HFF-Myc (cell line): ENCODE measurements around the gene ADH1A.

Source experiments
- DNase-seq: peaks from one replicate; pipeline ENCODE4 v3.0.0-alpha.2; 2011; ENCODE audit warnings: low read depth; ENCODE audit errors: extremely low read depth
- H3K4me3 ChIP-seq: replicated peaks from 2 replicates; pipeline ENCODE4 v1.5.1; 2011; ENCODE audit warnings: low read depth, mild to moderate bottlenecking, control low read depth, low read length
- TF ChIP-seq, protein P1 (sequence below): IDR thresholded peaks from 2 replicates; pipeline ENCODE4 v1.5.1; 2012; ENCODE audit warnings: mild to moderate bottlenecking, low read depth, low read length, control low read depth; ENCODE audit errors: missing control alignments

ADH1A gene

DNA sequence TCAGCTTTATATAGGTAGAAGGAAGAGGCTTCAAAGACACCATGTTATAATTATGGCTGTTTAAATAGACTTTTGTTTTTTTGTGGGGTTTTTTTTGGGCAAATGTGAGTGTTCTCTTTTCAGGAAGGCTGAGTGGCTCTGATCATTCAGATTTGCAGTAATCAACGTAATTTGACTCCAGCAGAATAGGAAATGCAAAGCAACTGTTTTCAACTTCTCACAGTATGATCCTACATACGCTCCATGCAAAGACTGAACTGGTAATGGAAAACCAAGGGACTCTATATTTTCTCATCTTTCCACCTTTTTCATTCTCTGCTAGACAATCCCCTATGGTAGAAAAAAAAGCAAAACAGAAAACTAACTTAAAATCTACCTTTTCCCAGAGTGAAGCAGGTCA is 19.6 kb upstream of the ADH1A start:
- H3K4me3 ChIP-seq: no peak overlapping the region
- DNase-seq: no peak
- TF ChIP-seq, protein P1, sequence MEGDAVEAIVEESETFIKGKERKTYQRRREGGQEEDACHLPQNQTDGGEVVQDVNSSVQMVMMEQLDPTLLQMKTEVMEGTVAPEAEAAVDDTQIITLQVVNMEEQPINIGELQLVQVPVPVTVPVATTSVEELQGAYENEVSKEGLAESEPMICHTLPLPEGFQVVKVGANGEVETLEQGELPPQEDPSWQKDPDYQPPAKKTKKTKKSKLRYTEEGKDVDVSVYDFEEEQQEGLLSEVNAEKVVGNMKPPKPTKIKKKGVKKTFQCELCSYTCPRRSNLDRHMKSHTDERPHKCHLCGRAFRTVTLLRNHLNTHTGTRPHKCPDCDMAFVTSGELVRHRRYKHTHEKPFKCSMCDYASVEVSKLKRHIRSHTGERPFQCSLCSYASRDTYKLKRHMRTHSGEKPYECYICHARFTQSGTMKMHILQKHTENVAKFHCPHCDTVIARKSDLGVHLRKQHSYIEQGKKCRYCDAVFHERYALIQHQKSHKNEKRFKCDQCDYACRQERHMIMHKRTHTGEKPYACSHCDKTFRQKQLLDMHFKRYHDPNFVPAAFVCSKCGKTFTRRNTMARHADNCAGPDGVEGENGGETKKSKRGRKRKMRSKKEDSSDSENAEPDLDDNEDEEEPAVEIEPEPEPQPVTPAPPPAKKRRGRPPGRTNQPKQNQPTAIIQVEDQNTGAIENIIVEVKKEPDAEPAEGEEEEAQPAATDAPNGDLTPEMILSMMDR: no peak

DNA sequence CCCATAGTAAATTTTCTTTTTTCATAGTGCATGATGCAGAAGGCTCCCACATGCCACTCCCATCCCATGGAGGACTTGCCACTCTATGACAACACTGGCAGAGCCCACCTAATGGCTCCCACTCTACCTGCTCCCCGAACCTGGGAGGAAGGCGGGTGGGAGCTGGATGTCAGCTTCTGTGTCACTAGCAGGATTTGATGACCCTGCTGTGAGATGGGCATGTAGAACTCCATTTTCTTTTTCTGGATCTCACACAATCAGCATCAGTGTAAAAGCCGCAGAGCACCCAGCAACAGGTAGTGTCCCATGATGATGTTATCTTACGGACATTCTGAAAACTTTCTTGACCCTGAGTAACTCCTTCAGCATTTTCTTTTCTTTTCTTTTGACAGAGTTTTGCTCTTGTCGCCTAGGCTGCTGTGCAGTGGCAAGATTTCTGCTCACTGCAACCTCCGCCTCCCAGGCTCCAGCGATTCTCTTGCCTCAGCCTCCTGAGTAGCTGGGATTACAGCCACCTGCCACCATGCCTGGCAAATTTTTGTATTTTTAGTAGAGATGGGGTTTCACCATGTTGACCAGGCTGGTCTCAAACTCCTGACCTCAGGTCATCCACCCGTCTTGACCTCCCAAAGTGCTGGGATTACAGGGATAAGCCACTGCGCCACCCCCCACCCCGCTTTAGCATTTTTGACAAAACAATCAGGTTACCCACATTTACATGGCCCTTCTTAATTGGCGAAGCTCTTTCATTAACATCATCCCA is 15.0 kb upstream of the ADH1A start:
- no peak overlapping the region for H3K4me3 ChIP-seq
- DNase-seq: no peak
- TF ChIP-seq, protein P1: no peak

DNA sequence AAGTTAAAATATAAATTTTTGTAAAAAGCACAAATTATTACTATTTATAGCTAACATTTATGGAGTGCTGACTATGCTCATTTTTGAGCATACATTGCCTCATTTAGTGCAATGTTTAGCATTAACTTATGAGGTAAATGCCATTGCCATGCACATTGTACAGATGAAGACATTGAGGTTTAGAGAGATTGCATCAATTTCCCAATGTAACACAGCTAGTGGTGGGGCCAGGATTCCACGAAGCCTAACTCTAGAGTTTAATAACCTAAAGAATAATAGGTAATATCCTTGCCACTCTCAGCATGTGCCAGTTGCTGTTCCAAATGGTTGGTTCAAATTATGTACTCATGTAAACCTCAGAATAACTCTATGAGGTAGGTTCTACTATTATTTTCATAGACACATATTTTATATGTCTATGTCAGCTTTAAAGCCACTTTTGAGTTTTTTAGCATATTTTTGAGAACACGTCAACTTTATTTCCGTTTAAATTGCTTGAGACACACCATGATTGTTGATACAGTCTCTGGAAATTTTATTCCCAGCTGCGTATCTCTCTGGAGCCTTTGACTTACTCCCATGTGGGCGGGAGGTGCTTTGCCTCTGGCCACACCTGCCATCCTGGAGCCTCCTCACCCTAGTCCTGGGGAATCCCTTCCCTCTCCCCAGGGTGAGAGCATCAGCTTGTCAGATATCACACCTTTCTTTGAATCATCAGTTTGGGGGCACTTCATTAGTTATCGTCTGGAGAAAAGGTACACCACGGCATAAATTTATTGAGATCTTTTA is 10.8 kb upstream of the ADH1A start:
- no peak overlapping the region for H3K4me3 ChIP-seq
- DNase-seq: no peak
- TF ChIP-seq, protein P1: no peak

DNA sequence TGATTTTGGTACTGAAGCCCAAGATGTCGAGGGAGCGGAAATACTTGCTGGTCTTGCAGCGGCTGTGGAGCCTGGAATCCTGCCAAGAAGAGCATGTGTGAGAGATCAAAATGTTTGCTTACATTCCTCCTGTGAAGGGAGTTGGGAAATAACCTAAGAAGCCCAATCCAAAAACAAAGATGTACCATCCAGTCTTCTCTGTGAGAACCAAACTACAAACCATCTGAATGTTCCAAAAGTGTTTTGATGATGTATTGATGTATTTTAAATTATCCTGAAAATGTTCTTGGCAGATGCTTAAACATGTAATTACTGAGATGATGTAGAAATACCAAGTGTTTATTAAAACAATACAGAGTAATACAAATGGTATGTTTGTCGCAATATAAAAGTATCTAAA is 10.1 kb upstream of the ADH1A start:
- TF ChIP-seq, protein P1: no peak
- DNase-seq: peak; percentile 91
- H3K4me3 ChIP-seq: no peak overlapping the region

DNA sequence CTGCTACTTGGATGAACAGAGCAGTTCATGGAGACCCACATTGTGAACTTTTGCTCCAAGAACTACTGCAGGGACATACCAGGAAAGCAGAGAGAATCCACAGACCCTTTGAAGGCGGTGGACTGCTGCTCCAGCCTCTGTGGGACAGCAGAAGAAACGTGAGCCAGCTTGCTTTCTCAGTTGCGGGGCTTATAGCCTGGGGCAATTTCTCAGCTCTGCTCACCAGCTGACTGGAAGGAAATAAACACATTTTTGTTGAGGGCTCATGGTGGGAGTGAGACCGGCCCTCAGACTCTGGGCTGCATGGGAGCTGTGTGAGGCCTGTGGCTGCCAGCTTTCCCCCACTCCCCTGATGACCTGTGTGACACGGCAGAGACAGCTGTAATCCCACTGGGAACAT is 2.6 kb upstream of the ADH1A start:
- TF ChIP-seq, protein P1: no peak
- DNase-seq: no peak
- H3K4me3 ChIP-seq: no peak overlapping the region

DNA sequence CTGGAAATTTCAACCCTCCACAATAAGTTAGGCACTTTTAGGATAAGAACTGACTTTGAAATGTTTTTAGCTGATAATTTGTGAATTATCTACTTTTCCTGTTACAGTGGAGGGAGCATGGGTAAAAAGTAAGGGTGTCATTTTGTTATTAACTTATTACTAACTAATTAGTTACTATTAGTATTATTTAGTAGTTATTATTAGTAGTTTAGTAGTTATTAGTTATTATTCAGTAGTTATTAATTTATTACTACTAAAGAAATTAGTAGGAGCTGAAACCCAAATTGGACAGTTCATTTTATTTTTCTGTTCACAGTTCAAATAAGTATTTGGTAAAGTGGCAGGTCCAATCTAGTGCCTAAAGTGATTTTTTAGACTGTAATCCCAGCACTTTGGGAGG is 5.4 kb downstream of the ADH1A start:
- DNase-seq: no peak
- H3K4me3 ChIP-seq: no peak overlapping the region
- TF ChIP-seq, protein P1: no peak
